ENCODE data around the gene DPH2. TPM values are rescaled to one million over a fixed set of nuclear protein-coding genes. Genes with fewer than 3 reads are reported as not detected.

The DPH2 gene
- total RNA-seq, 1 experiment from 2014 or later, result 33.9 TPM

DNA sequence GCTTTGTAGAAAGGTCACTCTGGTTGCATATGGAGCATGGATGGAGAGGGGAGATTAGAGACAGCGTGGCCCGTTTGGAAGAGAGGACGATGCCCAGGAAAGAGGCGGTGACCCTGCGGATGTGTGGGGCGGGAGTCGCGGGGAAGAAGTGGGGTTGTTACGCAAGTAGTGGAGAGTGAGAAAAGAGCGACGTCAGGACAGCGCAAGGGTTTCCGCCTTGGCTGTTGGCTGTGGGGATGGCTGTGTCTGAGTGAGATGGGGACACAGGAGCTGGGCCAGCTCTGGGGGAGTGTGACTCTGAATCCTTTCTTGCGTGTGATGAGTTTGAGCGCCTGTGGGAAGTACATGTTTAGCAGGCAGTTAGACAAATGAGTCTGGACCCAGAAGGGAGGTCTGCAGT lies 13.0 kb downstream of the DPH2 start:
- no peak for DNase-seq (ENCODE audit: low read depth)

DNA sequence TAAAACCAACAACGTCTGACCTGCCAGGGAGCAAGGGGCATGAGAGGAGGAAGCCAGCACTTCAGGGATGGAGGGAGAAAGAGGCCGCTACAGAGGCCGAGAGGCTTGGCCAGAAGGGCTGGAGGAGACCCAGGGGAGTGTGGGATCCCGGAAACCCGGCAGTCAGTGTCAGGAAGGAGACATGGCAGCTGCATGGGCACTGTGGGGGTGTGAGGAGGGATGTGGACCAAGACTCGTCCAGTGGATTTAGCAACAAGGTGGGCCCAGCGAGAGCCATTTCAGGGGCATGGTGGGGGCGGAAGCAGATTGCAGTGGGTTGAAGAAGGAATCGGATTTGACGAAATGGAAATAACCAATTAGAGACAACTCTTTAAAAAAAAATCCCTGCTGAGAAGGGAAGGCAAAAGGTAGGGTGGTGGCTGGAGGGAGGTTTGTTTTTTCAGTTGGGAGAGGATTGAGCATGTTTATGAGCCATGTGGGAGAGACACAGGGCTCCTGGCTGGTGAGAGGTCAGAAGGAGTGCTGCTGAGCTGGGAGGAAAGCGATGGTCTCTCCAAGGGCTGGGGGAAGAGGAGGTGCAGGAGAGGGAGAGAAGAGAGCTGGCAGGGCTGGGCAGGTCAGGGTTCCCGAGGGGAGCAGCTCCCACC lies 13.6 kb downstream of the DPH2 start:
- no peak for DNase-seq (ENCODE audit: low read depth)

DNA sequence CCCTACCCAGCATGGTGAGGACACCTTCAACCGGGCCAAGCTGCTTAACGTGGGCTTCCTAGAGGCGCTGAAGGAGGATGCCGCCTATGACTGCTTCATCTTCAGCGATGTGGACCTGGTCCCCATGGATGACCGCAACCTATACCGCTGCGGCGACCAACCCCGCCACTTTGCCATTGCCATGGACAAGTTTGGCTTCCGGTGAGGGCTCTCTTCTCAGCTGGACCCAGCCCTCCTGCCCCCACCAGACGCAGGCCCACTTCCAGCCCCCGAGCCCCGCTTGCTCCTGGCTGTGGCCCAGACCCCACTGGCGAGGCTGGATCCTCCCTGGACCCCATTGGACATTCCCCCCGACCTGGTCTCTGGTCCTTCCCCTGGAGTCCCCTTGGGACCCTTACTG lies 15.0 kb downstream of the DPH2 start:
- DNase-seq (ENCODE audit: low read depth), result no peak

DNA sequence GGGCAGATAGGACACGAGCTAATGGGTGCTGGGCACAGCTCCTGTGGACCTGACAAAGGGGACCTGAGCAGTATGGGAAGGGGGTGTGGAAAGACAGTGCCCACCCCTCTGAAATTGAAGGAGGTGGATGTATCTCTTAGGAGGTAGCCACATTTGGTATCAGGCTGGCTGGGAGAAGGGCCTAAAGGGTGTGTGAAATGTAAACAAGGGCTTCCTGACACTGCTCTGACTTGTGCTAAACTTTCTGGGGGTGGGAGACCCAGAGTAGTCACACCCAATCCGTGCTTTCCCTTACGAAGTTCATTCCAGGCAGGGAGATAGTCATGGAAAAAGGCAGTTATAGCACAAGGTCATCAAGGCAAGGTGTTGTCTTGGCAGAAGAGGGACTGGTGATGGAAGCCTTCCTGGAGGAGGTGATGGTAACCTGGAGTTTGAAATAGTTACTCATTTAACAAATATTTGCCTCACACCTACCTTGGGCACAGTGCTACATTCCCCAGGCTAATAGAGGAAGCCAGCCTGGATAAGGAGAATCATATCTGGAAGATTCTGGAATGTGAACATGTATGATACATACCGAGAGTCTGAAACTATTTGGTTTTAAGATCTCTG lies 16.3 kb downstream of the DPH2 start:
- DNase-seq (ENCODE audit: low read depth), result no peak

DNA sequence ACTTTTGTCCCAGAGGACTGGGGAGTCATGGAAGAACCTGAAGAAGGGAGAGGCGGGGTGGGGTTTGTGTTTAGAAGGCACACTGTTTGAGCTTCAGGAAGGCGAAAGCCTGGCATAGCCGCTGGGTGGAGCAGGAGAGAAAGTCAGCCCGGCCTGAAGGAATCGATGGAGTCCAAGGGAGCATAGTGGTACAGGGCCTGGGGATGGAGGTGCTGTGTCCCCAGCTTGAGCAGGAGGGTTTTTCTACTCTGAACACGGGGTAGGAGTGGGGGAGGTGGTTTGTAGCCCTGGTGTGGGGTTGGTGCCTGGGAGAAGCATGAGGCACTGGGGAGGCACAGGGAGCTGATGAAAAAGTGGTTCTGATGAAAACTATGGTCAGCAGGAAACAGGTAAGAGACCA lies 16.9 kb downstream of the DPH2 start:
- no peak for DNase-seq (ENCODE audit: low read depth)

DNA sequence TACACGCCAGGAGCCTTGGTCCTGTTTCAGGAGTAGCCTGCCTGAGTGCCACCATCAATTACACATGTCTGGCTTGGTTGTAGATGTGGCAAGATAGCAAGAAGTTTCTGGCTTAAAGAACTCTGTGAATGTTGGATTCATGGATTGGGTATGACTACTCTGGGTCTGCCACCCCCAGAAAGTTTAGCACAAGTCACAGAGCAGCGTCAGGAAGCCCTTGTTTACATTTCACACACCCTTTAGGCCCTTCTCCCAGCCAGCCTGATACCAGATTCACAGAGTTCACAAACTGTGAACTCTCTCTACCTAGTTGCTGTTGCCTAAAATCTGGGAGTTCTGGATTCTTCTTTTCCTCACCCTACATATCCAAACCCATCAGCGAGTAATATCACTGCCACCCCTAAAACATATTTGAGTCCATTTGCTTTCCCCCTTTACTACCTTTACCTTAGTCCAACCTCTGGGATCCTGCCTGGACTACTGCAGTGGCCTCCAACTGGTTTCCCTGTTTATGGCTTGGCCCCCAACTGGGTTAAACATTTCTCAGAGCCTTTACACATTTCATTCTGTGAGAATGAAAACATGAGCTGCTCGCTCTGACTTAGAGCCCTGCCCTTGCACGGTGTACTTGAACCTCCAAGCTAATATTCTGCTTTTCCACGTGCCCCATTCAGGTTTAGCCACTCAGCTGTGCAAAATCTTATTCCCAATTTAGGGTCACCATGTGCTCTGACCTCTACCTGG lies 17.5 kb downstream of the DPH2 start:
- no peak for DNase-seq (ENCODE audit: low read depth)

DNA sequence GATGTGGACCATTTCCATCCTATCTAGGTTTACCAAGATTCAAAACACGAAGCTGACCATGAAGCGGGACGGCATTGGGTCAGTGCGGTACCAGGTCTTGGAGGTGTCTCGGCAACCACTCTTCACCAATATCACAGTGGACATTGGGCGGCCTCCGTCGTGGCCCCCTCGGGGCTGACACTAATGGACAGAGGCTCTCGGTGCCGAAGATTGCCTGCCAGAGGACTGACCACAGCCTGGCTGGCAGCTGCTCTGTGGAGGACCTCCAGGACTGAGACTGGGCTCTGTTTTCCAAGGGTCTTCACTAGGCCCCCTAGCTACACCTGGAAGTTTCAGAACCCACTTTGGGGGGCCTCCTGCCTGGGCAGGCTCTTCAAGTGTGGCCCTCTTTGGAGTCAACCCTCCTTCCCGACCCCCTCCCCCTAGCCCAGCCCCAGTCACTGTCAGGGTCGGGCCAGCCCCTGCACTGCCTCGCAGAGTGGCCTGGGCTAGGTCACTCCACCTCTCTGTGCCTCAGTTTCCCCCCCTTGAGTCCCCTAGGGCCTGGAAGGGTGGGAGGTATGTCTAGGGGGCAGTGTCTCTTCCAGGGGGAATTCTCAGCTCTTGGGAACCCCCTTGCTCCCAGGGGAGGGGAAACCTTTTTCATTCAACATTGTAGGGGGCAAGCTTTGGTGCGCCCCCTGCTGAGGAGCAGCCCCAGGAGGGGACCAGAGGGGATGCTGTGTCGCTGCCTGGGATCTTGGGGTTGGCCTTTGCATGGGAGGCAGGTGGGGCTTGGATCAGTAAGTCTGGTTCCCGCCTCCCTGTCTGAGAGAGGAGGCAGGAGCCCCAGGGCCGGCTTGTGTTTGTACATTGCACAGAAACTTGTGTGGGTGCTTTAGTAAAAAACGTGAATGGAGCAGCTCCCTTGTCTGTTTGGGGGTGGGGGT lies 20.7 kb downstream of the DPH2 start:
- peak; percentile 36 for DNase-seq (ENCODE audit: low read depth)

DNA sequence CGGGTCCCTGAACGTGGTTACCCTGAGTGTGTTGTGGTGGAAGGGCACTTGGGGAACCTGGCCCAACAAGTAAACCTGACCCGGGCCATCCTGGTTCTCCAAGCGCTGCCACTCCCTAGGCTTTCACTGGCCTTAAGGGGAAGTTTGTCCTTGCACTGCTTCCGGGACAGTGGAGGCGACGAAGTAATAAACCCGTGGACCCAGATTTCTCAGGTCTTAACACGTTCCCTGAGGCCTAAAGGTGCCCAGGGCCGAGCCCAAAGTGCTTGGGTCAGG lies 21.3 kb downstream of the DPH2 start:
- no peak for DNase-seq (ENCODE audit: low read depth)

DNA sequence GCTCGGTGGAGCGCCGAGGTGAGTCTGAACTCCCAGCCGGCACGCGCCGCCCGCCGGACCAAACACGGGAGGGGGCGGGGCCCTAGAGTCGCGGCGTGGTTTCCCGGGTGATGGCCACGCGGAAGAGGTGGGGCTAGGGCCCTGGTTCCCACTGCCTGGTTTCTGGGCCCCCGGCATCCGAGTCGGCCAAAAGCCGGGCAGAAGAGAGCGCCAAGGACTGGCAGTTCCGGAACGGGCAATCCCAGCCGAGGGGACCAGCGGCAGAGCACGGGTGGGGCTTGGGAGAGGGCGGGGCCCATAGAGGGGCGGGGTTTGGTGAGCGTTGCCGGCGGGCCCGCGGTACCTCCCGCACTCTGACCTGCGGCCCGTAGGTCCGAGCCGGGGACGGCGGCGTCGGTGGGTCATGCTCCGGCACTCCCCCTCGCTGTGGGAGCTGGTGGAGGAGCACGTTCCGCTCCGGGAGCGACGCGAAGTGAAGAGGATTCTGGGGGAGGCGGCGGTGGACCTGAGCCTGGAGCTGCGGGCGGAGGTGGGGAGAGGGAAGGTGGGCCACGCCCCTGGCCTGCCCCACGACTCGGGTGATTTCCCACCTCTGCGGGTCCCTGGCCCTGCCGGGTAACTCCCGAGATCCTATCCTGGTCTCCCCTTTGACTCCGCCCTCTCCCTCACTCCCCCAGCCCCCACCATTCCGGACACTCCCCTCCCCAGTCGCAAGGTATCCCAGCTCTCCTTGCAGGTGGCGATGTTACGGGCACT lies 21.8 kb downstream of the DPH2 start, which contains the start of gene CCDC24:
Gene CCDC24, plus strand, starts transcription at position 124 of the 756 bp plus-strand sequence. Its CDS starts 280 bp downstream, at position 404.
- peak; percentile 92 for DNase-seq (ENCODE audit: low read depth)

GRCh38 chr1:43992232-43992995 lies 22.6 kb downstream of the DPH2 start:
- no peak for DNase-seq (ENCODE audit: low read depth)

DNA sequence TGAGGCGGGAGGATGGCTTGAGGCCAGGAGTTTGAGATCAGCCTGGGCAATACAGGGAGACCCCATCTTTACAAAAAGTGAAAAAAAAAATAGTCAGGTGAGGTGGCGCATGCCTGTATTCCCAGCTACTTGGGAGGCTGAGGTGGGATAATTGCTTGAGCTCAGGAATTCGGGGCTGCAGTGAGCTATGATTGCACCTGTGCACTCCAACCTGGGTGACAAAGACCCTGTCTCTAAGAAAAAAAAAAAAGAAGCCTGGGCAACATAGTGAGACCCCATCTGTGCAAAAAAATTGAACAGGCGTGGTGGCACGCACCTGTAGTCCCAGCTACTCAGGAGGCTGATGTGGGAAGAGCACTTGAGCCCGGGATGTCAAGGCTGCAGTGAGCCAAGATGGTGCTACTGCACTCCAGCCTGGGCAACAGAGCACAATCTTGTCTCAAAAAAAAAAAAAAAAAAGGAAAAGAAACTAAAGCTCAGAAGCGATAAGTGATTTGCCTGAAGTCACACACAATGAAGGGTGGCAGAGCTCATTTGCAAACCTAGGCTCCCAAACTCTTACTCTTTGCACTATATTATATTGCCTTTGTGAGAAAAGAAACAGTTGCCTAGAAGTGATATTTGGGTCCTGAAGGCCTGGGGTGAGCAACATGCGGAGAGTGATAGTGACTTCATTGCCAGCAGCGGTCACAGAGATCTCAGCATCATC lies 23.6 kb downstream of the DPH2 start:
- no peak for DNase-seq (ENCODE audit: low read depth)

GRCh38 chr1:43994071-43994470 lies 24.3 kb downstream of the DPH2 start:
- no peak for DNase-seq (ENCODE audit: low read depth)

GRCh38 chr1:43994794-43995790 lies 25.3 kb downstream of the DPH2 start:
- peak; percentile 34 for DNase-seq (ENCODE audit: low read depth)

DNA sequence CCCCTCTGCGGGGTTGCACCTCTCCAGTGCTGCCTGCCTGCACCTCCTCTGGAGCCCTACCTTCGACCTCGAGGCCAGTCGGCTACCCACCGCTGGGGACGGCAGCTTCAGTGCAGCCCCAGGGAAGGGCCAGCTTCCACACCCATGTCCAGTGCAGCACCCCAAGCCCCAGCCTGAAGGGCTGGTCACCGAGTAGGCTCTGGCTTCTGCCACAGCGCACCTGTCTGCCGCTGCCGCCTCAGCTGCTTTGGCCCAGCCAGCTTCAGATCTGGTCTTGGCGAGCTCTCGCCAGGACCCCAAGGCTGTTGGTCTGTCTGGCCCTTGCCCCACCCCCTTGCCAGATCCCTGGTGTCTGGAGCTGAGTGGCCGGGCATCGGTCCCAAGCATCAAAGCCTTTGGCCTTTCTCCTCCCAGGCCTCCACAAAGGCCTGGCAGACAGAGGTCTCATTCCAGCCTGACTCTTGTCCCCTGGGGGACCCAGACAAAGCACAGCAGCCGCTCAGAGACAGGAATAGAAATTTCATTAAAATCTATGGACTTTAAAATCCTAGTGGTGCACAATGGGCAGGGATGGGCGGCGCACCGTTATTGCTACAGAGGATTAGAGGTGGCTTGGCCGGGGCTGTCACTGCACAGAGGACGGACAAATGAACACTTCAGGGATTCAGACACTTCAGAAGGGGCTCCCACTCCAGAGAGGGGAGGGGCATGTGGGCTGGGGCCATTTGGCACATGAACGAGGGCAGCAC lies 26.3 kb downstream of the DPH2 start:
- no peak for DNase-seq (ENCODE audit: low read depth)

DNA sequence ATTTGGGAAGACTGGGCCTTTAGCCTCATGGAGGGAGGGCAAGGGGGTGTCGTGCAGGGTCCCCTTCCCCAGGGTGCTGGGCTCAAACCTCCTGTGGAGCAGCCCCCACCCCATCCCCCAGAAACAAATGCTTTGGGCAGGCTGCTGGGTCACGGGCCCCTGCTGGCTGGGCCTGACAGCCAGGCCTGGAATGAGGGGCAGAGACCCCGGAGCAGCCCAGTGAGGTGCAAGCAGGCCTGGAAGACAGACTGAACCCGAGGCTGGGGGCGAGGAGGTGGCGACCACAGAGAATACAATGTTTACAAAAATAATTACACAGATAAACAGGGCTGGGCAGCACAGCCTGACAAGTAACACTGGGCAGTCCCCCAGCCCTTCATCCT lies 26.9 kb downstream of the DPH2 start:
- no peak for DNase-seq (ENCODE audit: low read depth)

DNA sequence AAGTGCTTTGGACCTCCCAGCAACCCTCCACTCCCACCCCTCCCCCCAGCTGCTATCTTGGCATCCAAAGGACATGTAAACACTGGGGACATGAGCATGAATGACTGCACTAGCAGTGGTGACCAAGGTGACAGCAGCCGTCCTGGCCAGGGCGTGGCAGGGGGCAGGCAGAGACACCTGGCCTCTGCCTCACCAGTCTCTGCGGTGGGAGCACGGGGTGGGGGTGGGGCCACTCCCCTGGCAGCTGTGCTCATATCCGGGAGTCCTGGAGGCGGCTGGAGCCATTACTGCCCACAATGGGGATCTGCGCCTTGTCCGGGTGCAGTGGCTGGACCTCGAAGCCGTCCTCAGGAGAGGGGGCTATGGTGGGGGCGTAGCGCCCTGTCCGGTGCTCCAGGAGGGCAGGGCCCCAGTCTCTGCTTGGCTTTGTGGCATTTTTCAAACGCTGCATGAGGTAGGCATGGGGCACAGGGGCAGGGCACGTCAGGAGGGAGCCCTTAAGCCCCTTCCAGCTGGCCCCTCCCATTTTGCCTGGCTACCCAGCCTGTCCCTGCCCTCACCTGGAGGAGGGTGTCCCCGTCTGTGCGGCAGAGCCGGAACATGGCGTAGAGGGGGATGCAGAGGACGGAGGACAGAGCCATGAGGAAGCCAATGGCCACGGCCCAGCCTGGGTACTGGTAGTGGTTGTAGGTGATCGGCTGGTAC lies 27.6 kb downstream of the DPH2 start:
- no peak for DNase-seq (ENCODE audit: low read depth)

DNA sequence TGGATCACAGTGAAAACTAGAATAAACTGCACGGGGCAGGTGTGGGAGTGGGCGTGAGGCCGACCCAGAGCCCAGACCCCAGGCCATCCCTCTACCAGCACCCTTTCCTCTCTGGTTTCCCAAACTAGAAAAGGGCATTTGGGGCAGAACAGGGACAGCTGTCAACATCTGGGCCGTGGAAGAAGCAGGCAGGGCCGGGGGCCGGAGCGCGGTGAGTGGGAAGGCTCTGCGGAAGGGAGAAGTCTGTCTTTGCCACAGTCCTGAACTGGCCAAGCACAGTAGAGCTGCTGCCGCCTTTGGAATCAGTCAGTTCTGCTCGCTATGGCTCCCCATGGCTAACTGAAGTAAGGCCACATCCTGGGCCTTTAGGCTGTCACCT lies 28.2 kb downstream of the DPH2 start:
- no peak for DNase-seq (ENCODE audit: low read depth)
